ENCODE measurements around the gene BCL2L13.
"Not testable (repeated sequence)": the region's sequence is repeated elsewhere in the genome, so short reads cannot be mapped to it uniquely, and the experiment has no call there.

BCL2L13 gene

GRCh38 chr22:17634696-17635095 lies 3.9 kb upstream of the BCL2L13 start:
- DNase-seq (ENCODE audit: low read depth in 2 of 2), result no peak

- DNase-seq (ENCODE audit: low read depth in 2 of 2), result not testable (repeated sequence)
Observed at GRCh38 chr22:17636850-17637249, 1.7 kb upstream of the BCL2L13 start.

GRCh38 chr22:17637490-17638181 lies 921 bp upstream of the BCL2L13 start:
- no peak for DNase-seq (ENCODE audit: low read depth in 2 of 2)

GRCh38 chr22:17638182-17638431 lies 450 bp upstream of the BCL2L13 start:
- DNase-seq (ENCODE audit: low read depth in 2 of 2), result peak in 1 of 2 donors; percentile 3

GRCh38 chr22:17639247-17639741 lies 737 bp downstream of the BCL2L13 start:
- no peak for DNase-seq (ENCODE audit: low read depth in 2 of 2)

GRCh38 chr22:17641269-17641668 lies 2.7 kb downstream of the BCL2L13 start:
- no peak for DNase-seq (ENCODE audit: low read depth in 2 of 2)

- not testable (repeated sequence) for DNase-seq (ENCODE audit: low read depth in 2 of 2)
Observed at GRCh38 chr22:17642357-17642756, 3.8 kb downstream of the BCL2L13 start.

GRCh38 chr22:17647452-17647851 lies 8.9 kb downstream of the BCL2L13 start:
- no peak for DNase-seq (ENCODE audit: low read depth in 2 of 2)

- DNase-seq (ENCODE audit: low read depth in 2 of 2), result no peak
Observed at GRCh38 chr22:17647991-17648390, 9.4 kb downstream of the BCL2L13 start.

- DNase-seq (ENCODE audit: low read depth in 2 of 2), result no peak
Observed at GRCh38 chr22:17648569-17648968, 10.0 kb downstream of the BCL2L13 start.

GRCh38 chr22:17655289-17655688 lies 16.7 kb downstream of the BCL2L13 start:
- no peak for DNase-seq (ENCODE audit: low read depth in 2 of 2)

- no peak for DNase-seq (ENCODE audit: low read depth in 2 of 2)
Observed at GRCh38 chr22:17656870-17657395, 18.4 kb downstream of the BCL2L13 start.

GRCh38 chr22:17664414-17665055 lies 26.0 kb downstream of the BCL2L13 start:
- DNase-seq (ENCODE audit: low read depth in 2 of 2), result no peak

- DNase-seq (ENCODE audit: low read depth in 2 of 2), result no peak
Observed at GRCh38 chr22:17665248-17665647, 26.7 kb downstream of the BCL2L13 start.

GRCh38 chr22:17665854-17666253 lies 27.3 kb downstream of the BCL2L13 start:
- no peak for DNase-seq (ENCODE audit: low read depth in 2 of 2)

GRCh38 chr22:17671521-17672092 lies 33.0 kb downstream of the BCL2L13 start:
- DNase-seq (ENCODE audit: low read depth in 2 of 2), result not testable (repeated sequence)

GRCh38 chr22:17672417-17672991 lies 33.9 kb downstream of the BCL2L13 start:
- DNase-seq (ENCODE audit: low read depth in 2 of 2), result no peak

GRCh38 chr22:17674152-17674551 lies 35.6 kb downstream of the BCL2L13 start:
- no peak for DNase-seq (ENCODE audit: low read depth in 2 of 2)

GRCh38 chr22:17675584-17675983 lies 37.0 kb downstream of the BCL2L13 start:
- no peak for DNase-seq (ENCODE audit: low read depth in 2 of 2)

GRCh38 chr22:17678817-17679385 lies 40.3 kb downstream of the BCL2L13 start:
- no peak for DNase-seq (ENCODE audit: low read depth in 2 of 2)

GRCh38 chr22:17684245-17684644 lies 45.7 kb downstream of the BCL2L13 start:
- no peak for DNase-seq (ENCODE audit: low read depth in 2 of 2)

GRCh38 chr22:17692841-17693240 lies 54.3 kb downstream of the BCL2L13 start:
- no peak for DNase-seq (ENCODE audit: low read depth in 2 of 2)
